Esophagus (tissue), 2 donors: ENCODE measurements around the gene TMC3. TPM values are rescaled to one million over a fixed set of nuclear protein-coding genes. Genes with fewer than 3 reads are reported as not detected.

ENCODE experiments used
- H3K27ac ChIP-seq, 2 donors: one replicate each; pipeline ENCODE4 v1.5.1; 2013; ENCODE audit warnings: low read depth in 2 of 2, mild to moderate bottlenecking in 2 of 2, inconsistent platforms in 1 of 2, low read length in 1 of 2, moderate library complexity in 1 of 2
- H3K27me3 ChIP-seq, 2 donors: one replicate each; pipeline ENCODE4 v1.6.1; 2013; ENCODE audit warnings: low read length in 2 of 2, control low read depth in 1 of 2, mild to moderate bottlenecking in 1 of 2; ENCODE audit not compliant: insufficient read depth in 2 of 2, control insufficient read depth in 1 of 2
- H3K36me3 ChIP-seq, 2 donors: one replicate each; pipeline ENCODE4 v1.6.1; 2013; ENCODE audit warnings: low read length in 1 of 2; ENCODE audit not compliant: control insufficient read depth in 2 of 2, insufficient read depth in 2 of 2
- H3K4me1 ChIP-seq, 2 donors: one replicate each; pipeline ENCODE4 v1.6.1; 2013; ENCODE audit warnings: low read length in 1 of 2; ENCODE audit not compliant: control insufficient read depth in 2 of 2, insufficient read depth in 2 of 2
- H3K4me3 ChIP-seq, 2 donors: one replicate each; pipeline ENCODE4 v1.5.1; 2013; ENCODE audit warnings: low read length in 2 of 2, mild to moderate bottlenecking in 2 of 2, low read depth in 1 of 2, moderate library complexity in 1 of 2
- H3K9me3 ChIP-seq, 2 donors: one replicate each; pipeline ENCODE4 v1.6.1; 2013; ENCODE audit warnings: mild to moderate bottlenecking in 2 of 2, low read depth in 1 of 2, low read length in 1 of 2, moderate library complexity in 1 of 2; ENCODE audit not compliant: control insufficient read depth in 2 of 2, insufficient read depth in 1 of 2
- WGBS, 2 donors: extraction: QIAGEN DNeasy Blood & Tissue Kit; methylation state at CpG; one replicate each; pipeline ENCODE4 v1.1.7; 2013; 5-methylcytosine and 5-hydroxymethylcytosine counted together
- polyA plus RNA-seq, 2 donors: library from polyadenylated mRNA; stranded (reverse); fragments of 200-250 nt; gene quantifications; one replicate each; pipeline ENCODE4 v1.2.3, GENCODE V29; 2013
- donor health status: healthy with polysubstance abuse.
- donor health status: Bipolar disorder and iron deficiency.

The TMC3 gene
- polyA plus RNA-seq, 2 donors, result not detected

GRCh38 chr15:81376231-81376630, 2.2 kb upstream of the TMC3 start:
- no peak overlapping the region for H3K4me3 ChIP-seq
- 96% methylated on average over 4 of the region's 4 CpGs for WGBS, 2 donors
- H3K27ac ChIP-seq, result no peak overlapping the region
- H3K36me3 ChIP-seq, result no peaks in the 10 kb centered on the region
- no peaks in the 10 kb centered on the region for H3K4me1 ChIP-seq
- no peaks in the 10 kb centered on the region for H3K9me3 ChIP-seq
- H3K27me3 ChIP-seq, result no peaks in the 10 kb centered on the region

DNA sequence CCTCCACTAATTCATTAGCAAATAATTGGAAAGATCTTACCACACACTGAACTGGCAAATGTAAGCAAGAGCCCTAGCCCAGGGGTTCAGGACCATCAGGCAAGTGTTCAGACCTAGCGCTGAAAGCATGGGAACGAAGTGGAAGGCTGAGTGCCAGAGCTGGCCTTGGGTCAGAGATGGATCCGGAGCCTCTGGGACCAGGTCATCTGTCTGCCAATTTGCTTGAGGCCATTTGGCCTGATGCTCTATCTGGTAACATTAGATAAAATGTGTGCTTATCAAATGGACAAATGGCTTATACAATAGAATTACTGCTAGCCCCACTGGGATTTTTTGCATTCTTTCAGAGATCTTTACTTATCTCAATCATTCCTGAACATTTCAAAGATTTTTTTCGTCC, 1.4 kb upstream of the TMC3 start:
- Histone ChIP-seq H3K27me3 (no peaks in the 10 kb centered on the region), H3K27ac (no peak overlapping the region), H3K4me1 (no peaks in the 10 kb centered on the region), H3K9me3 (no peaks in the 10 kb centered on the region), H3K4me3 (no peak overlapping the region), H3K36me3 (no peaks in the 10 kb centered on the region)
- 65 to 73% methylated on average over 4 of the region's 4 CpGs for WGBS, 2 donors

DNA sequence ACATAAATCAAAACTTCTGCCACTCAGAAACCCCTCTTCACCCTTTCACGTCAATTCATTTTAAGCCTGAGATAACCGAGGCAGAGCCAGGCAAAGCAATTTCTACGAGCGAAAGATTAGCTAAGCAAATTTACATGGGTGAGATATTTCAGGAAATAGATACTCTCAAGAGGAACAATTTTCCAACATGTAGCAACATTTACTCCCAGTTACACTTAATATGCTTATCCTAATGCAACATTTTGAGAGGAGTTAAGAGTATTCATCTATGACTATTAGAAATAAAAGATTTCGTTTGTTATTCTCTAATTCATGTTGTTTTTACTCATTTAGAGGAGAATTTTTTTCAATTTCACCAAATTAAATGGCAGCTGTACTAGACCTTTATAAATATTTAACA, 837 bp downstream of the TMC3 start:
- no peaks in the 10 kb centered on the region for H3K9me3 ChIP-seq
- H3K36me3 ChIP-seq, result no peaks in the 10 kb centered on the region
- WGBS, 2 donors, result 69 to 83% methylated on average over 5 of the region's 5 CpGs
- H3K27me3 ChIP-seq, result no peaks in the 10 kb centered on the region
- no peak overlapping the region for H3K27ac ChIP-seq
- no peak overlapping the region for H3K4me3 ChIP-seq
- no peaks in the 10 kb centered on the region for H3K4me1 ChIP-seq

GRCh38 chr15:81372575-81372974, 1.4 kb downstream of the TMC3 start:
- no peaks in the 10 kb centered on the region for H3K27me3 ChIP-seq
- H3K27ac ChIP-seq, result no peak overlapping the region
- H3K4me1 ChIP-seq, result no peaks in the 10 kb centered on the region
- no peak overlapping the region for H3K4me3 ChIP-seq
- H3K36me3 ChIP-seq, result no peaks in the 10 kb centered on the region
- H3K9me3 ChIP-seq, result no peaks in the 10 kb centered on the region
- WGBS, 2 donors, result 78 to 90% methylated on average over 3 of the region's 3 CpGs

DNA sequence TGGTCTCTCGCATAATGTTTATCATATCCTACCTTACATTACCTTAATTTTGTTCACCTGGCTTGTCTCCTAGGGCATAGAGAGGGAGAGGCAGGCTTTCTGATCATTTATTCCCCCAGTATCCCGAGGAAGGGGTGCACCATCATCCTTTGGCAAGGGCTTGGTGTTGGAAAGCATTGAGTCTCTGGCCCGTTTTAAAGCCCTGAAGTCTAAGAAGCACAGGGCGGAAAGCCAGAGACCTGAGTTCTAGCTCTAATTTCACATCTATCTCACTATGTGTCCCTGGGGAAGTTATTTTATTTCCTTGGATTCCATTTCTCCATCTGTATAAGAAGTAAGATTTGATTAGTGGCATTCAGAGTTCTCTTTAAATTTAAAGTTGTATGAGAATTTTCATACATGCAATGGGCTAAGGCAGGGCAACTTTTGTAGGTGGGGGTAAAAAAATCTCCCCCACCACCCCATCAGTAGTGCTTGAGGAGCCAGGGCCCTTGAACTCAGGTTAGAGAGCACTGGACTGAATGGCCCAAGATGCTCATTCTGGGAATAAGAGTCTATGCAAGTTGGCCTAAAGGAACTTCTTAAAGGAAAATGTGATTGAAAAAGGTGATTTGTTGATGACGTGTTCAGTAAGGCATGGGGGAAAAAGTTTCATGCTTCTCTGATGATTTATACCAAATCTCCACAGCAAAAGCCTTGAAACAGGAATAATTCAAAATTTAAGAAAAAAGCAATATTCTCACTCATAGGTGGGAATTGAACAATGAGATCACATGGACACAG, 10.1 kb downstream of the TMC3 start:
- no peak overlapping the region for H3K4me3 ChIP-seq
- H3K27me3 ChIP-seq, result peaks cover 0 to 2% of the 10 kb centered on the region in 2 donors
- H3K4me1 ChIP-seq, result no peaks in the 10 kb centered on the region
- H3K27ac ChIP-seq, result no peak overlapping the region
- H3K36me3 ChIP-seq, result no peaks in the 10 kb centered on the region
- WGBS, 2 donors, result 74 to 80% methylated on average over 5 of the region's 5 CpGs
- H3K9me3 ChIP-seq, result no peaks in the 10 kb centered on the region

GRCh38 chr15:81363276-81363675, 10.7 kb downstream of the TMC3 start:
- H3K4me1 ChIP-seq, result no peaks in the 10 kb centered on the region
- H3K27me3 ChIP-seq, result peaks cover 0 to 2% of the 10 kb centered on the region in 2 donors
- H3K27ac ChIP-seq, result no peak overlapping the region
- no peaks in the 10 kb centered on the region for H3K36me3 ChIP-seq
- 70 to 82% methylated on average over 3 of the region's 3 CpGs for WGBS, 2 donors
- no peak overlapping the region for H3K4me3 ChIP-seq
- H3K9me3 ChIP-seq, result no peaks in the 10 kb centered on the region

DNA sequence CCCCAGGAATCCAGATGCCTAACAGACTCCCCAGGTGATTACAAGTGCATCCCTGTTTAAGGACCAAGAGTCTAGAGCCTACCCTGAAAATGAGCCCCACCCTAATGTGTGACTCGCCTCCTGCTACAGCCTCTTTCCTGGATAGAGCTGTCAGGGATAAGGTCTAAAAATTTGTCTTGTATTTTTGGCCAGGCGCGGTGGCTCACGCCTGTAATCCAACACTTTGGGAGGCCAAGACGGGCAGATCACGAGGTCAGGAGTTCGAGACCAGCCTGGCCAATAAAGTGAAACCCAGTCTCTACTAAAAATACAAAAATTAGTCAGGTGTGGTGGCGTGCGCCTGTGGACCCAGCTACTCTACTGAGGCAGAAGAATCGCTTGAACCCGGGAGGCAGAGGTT, 11.2 kb downstream of the TMC3 start:
- peaks cover 0 to 2% of the 10 kb centered on the region in 2 donors for H3K27me3 ChIP-seq
- WGBS, 2 donors, result 82 to 89% methylated on average over 11 of the region's 11 CpGs

DNA sequence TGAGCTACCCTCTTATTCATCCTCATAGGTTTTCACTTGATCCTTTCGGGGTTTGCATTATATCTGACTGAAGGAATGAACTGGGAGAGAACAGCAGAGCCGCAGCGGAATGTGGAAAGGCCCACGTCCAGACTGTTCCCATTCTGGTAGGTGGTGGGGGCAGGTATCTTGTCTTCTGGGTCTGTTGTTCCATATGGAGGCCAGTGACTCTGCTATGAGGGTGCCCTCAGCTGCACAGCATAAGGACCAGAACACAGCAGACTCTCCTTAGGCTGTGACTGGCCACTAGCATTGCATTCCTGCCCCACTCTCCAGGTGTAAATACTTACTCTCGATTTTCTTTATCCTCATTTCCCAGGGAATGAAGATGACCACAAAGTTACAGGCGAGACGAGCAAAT, 12.1 kb downstream of the TMC3 start:
- Histone ChIP-seq H3K4me3 (no peak overlapping the region), H3K27ac (no peak overlapping the region), H3K4me1 (no peaks in the 10 kb centered on the region), H3K36me3 (no peaks in the 10 kb centered on the region), H3K27me3 (peaks cover 0 to 2% of the 10 kb centered on the region in 2 donors), H3K9me3 (no peaks in the 10 kb centered on the region)
- WGBS, 2 donors, result 91% methylated on average over 7 of the region's 7 CpGs

More for the DNA sequence above, 11.2 kb downstream of the TMC3 start:
- H3K4me1 ChIP-seq, result no peaks in the 10 kb centered on the region
- no peaks in the 10 kb centered on the region for H3K9me3 ChIP-seq
- no peak overlapping the region for H3K27ac ChIP-seq
- H3K36me3 ChIP-seq, result no peaks in the 10 kb centered on the region
- no peak overlapping the region for H3K4me3 ChIP-seq

DNA sequence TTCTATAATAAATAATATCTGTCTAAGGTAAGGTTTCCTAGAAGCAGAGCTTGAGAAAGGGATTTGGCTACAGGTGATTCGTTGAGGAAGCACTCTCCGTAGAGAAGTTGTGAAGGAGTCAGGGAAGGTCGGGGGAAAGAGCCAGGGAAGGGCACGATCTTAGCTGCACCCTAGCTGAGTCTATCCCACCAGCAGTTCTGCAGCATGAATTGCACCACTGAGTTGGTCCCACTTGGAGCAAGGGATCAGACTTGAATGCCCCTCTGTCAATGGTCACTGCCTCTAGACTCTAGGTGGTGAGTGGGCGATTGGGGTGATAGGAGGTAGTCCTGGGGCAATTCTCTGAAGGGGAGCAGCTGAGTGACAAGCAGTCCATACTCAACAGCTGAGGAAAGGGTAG, 13.5 kb downstream of the TMC3 start:
- no peak overlapping the region for H3K27ac ChIP-seq
- WGBS, 2 donors, result 89 to 92% methylated on average over 5 of the region's 5 CpGs
- no peak overlapping the region for H3K4me3 ChIP-seq
- H3K9me3 ChIP-seq, result no peaks in the 10 kb centered on the region
- no peaks in the 10 kb centered on the region for H3K36me3 ChIP-seq
- no peaks in the 10 kb centered on the region for H3K4me1 ChIP-seq
- H3K27me3 ChIP-seq, result peaks cover 0 to 2% of the 10 kb centered on the region in 2 donors

GRCh38 chr15:81358248-81358647, 15.8 kb downstream of the TMC3 start:
- H3K27ac ChIP-seq, result no peak overlapping the region
- no peaks in the 10 kb centered on the region for H3K36me3 ChIP-seq
- no peaks in the 10 kb centered on the region for H3K4me1 ChIP-seq
- 92 to 94% methylated on average over 6 of the region's 6 CpGs for WGBS, 2 donors
- no peak overlapping the region for H3K4me3 ChIP-seq
- peaks cover 0 to 2% of the 10 kb centered on the region in 2 donors for H3K27me3 ChIP-seq
- H3K9me3 ChIP-seq, result no peaks in the 10 kb centered on the region
